WTC11 (cell line): Measurements from ENCODE around the gene NDRG2. TPM values are rescaled to one million over a fixed set of nuclear protein-coding genes. Genes with fewer than 3 reads are reported as not detected.

ENCODE experiments used
- ATAC-seq: fragments of 200-7000 bp; cut with Tn5 transposase; 2 replicates; pipeline ENCODE4 v1.10.0; 2021; ENCODE audit warnings: mild to moderate bottlenecking, moderate library complexity
- Bru-seq: library from RNA; stranded (reverse); fragments of 400-500 nt; gene quantifications from one replicate; lab custom pipeline; 2021; lab: Mats Ljungman, UMichigan
- CTCF ChIA-PET: fragments of 300-600 bp; sonication (Branson Sonifier 250); formaldehyde crosslinking; loops from one replicate; lab custom pipeline; 2021; ENCODE audit warnings: antibody characterized with exemption; lab: Charles Lee
- POLR2A ChIA-PET: fragments of 350-600 bp; sonication (Branson Sonifier 250); formaldehyde crosslinking; loops from one replicate; lab custom pipeline; 2021; ENCODE audit warnings: antibody characterized with exemption; lab: Charles Lee
- DNase-seq: peaks from one replicate; pipeline ENCODE4 v3.0.0; 2021; ENCODE audit warnings: low spot score
- H3K27ac Mint-ChIP-seq: 2 replicates; pipeline ENCODE4 v1.8.0; 2021; ENCODE audit warnings: mixed read lengths
- H3K27me3 Mint-ChIP-seq: 2 replicates; pipeline ENCODE4 v1.8.0; 2021; ENCODE audit warnings: low read depth, mild to moderate bottlenecking, moderate library complexity, mixed read lengths
- H3K36me3 Mint-ChIP-seq: 2 replicates; pipeline ENCODE4 v1.8.0; 2021; ENCODE audit warnings: mixed read lengths
- H3K4me1 Mint-ChIP-seq: 2 replicates; pipeline ENCODE4 v1.8.0; 2022; ENCODE audit warnings: mixed read lengths
- H3K4me3 Mint-ChIP-seq: 2 replicates; pipeline ENCODE4 v1.8.0; 2021; ENCODE audit warnings: mild to moderate bottlenecking, moderate library complexity, mixed read lengths
- H3K9me3 Mint-ChIP-seq: 2 replicates; pipeline ENCODE4 v1.8.0; 2021; ENCODE audit warnings: mixed read lengths
- FOXP4 ChIP-seq: sonication (generic); formaldehyde crosslinking; IDR thresholded peaks from 2 replicates; pipeline ENCODE4 v1.8.0; 2022; ENCODE audit warnings: mild to moderate bottlenecking, missing genetic modification reagents
- GTF2I ChIP-seq: fragments of 250-450 bp; sonication (Bioruptor Pico); conservative IDR thresholded peaks from 2 replicates; pipeline ENCODE4 v1.4.0; 2021; ENCODE audit warnings: mild to moderate bottlenecking
- JUN ChIP-seq: sonication (generic); formaldehyde crosslinking; IDR thresholded peaks from 2 replicates; pipeline ENCODE4 v1.8.0; 2023; ENCODE audit warnings: mild to moderate bottlenecking, missing genetic modification reagents
- RELA ChIP-seq: sonication (generic); formaldehyde crosslinking; IDR thresholded peaks from 2 replicates; pipeline ENCODE4 v1.8.1; 2022; ENCODE audit warnings: missing genetic modification reagents, mild to moderate bottlenecking, borderline replicate concordance
- SMAD3 ChIP-seq: sonication (generic); formaldehyde crosslinking; IDR thresholded peaks from 2 replicates; pipeline ENCODE4 v1.8.0; 2022; ENCODE audit warnings: missing genetic modification reagents, mild to moderate bottlenecking, borderline replicate concordance
- ZNF281 ChIP-seq: sonication (generic); formaldehyde crosslinking; IDR thresholded peaks from 2 replicates; pipeline ENCODE4 v1.8.0; 2023; ENCODE audit warnings: mild to moderate bottlenecking, missing genetic modification reagents
- long read RNA-seq, 3 experiments: library from RNA in 1 of 3; library from capped mRNA in 1 of 3; library from polyadenylated mRNA in 1 of 3; unstranded in 2 of 3; stranded (forward) in 1 of 3; transcript quantifications; one replicate each; pipeline ENCODE4 v2.0.0, GENCODE V29; 2021
- total RNA-seq: library from RNA; stranded (reverse); gene quantifications from 3 replicates; pipeline ENCODE4 v1.2.3, GENCODE V29; 2021
- TF ChIP-seq, protein P1 (sequence below): sonication (generic); formaldehyde crosslinking; IDR thresholded peaks from 2 replicates; pipeline ENCODE4 v1.8.0; 2022; ENCODE audit warnings: mild to moderate bottlenecking, missing genetic modification reagents
- TF ChIP-seq, protein P2 (sequence below): sonication (generic); formaldehyde crosslinking; IDR thresholded peaks from 2 replicates; pipeline ENCODE4 v1.8.1; 2022; ENCODE audit warnings: mild to moderate bottlenecking, moderate library complexity, missing genetic modification reagents
- TF ChIP-seq, protein P3 (sequence below): sonication (generic); formaldehyde crosslinking; IDR thresholded peaks from 2 replicates; pipeline ENCODE4 v1.8.1; 2023; ENCODE audit warnings: mild to moderate bottlenecking, missing genetic modification reagents, moderate library complexity

Gene NDRG2
- total RNA-seq (28.5 to 32.2 TPM (median 30.1 TPM) in 3 replicates), Bru-seq, nascent RNA (percentile 33 among the genes with signal in this experiment)
- long read RNA-seq, experiment 1, transcript NDRG2-202 (17 exons, 2,122 nt), result minor isoform, 8 of 93 reads
- long read RNA-seq, experiment 1, transcript NDRG2-209 (17 exons, 2,079 nt), result major isoform, 9 of 93 reads
- long read RNA-seq, experiment 1, transcript NDRG2-211 (16 exons, 2,054 nt), result minor isoform, 7 of 93 reads
- long read RNA-seq, experiment 1, partial matches to known transcripts, result 3 of 93 reads
- long read RNA-seq, experiment 1, other reads (novel, unspliced or antisense), result 52 of 93 reads
- long read RNA-seq, experiment 2, partial matches to known transcripts, result 4 of 35 reads
- long read RNA-seq, experiment 2, other reads (novel, unspliced or antisense), result 24 of 35 reads
- long read RNA-seq, experiment 3, transcript NDRG2-209 (17 exons, 2,079 nt), result major isoform, 12 of 53 reads
- long read RNA-seq, experiment 3, partial matches to known transcripts, result 5 of 53 reads
- long read RNA-seq, experiment 3, other reads (novel, unspliced or antisense), result 20 of 53 reads

- Mint-ChIP-seq H3K4me3 (peak within 1 kb of the TSS; percentile 93), H3K9me3 (no peaks in the 10 kb centered on the region), H3K36me3 (peaks cover 3% of the 10 kb centered on the region; the same call in 1 of the 2 replicates), H3K4me1 (peaks cover 39% of the 10 kb centered on the region), H3K27me3 (peaks cover 35% of the 10 kb centered on the region), H3K27ac (peak within 1 kb of the TSS; percentile 99)
- ChIA-PET CTCF (interaction anchor here (0.6 to 3.0 kb wide), 9 partner anchors 10 to 80 kb away, joined by 3 to 57 read pairs (median 4); no protein-coding TSS in a partner anchor), POLR2A (interaction anchor here (0.6 to 2.3 kb wide), 5 partner anchors 8 to 74 kb away, joined by 3 to 7 read pairs (median 4); partner anchors contain the start of gene ZNF219)
- TF ChIP-seq, protein P1, sequence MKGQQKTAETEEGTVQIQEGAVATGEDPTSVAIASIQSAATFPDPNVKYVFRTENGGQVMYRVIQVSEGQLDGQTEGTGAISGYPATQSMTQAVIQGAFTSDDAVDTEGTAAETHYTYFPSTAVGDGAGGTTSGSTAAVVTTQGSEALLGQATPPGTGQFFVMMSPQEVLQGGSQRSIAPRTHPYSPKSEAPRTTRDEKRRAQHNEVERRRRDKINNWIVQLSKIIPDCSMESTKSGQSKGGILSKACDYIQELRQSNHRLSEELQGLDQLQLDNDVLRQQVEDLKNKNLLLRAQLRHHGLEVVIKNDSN (CRISPR knock-in tag), result 0 out of 2 replicates have a peak, but pooled peaks have one; percentile 2
- TF ChIP-seq, protein P2, sequence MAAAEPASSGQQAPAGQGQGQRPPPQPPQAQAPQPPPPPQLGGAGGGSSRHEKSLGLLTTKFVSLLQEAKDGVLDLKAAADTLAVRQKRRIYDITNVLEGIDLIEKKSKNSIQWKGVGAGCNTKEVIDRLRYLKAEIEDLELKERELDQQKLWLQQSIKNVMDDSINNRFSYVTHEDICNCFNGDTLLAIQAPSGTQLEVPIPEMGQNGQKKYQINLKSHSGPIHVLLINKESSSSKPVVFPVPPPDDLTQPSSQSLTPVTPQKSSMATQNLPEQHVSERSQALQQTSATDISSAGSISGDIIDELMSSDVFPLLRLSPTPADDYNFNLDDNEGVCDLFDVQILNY (CRISPR knock-in tag), result no peak
- TF ChIP-seq ZNF281, result 0 out of 2 replicates have a peak, but pooled peaks have one; percentile 49
- DNase-seq (peak; percentile 92), ATAC-seq (peak; percentile 74)
Observed at GRCh38 chr14:21024585-21025370, at the start of gene NDRG2. Gene NDRG2 (minus strand): TSS chr14:21025061. CDS start chr14:21023315, 1,746 bp downstream.

- H3K27me3 Mint-ChIP-seq, result no peaks in the 10 kb centered on the region
- ATAC-seq, result no peak
- no peaks in the 10 kb centered on the region for H3K9me3 Mint-ChIP-seq
- H3K4me3 Mint-ChIP-seq, result no peak overlapping the region
- H3K36me3 Mint-ChIP-seq, result peaks cover 49% of the 10 kb centered on the region
- ChIA-PET CTCF (interaction anchor here (1.9 to 4.6 kb wide), 3 partner anchors 17 to 59 kb away, joined by 7 to 165 read pairs (median 10); no protein-coding TSS in a partner anchor), POLR2A (no interaction called here)
- TF ChIP-seq FOXP4 (CRISPR knock-in tag) (no peak), SMAD3 (CRISPR knock-in tag) (no peak), GTF2I (no peak), JUN (no peak), RELA (CRISPR knock-in tag) (no peak)
- TF ChIP-seq, protein P3, sequence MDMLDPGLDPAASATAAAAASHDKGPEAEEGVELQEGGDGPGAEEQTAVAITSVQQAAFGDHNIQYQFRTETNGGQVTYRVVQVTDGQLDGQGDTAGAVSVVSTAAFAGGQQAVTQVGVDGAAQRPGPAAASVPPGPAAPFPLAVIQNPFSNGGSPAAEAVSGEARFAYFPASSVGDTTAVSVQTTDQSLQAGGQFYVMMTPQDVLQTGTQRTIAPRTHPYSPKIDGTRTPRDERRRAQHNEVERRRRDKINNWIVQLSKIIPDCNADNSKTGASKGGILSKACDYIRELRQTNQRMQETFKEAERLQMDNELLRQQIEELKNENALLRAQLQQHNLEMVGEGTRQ (CRISPR knock-in tag), result no peak
- TF ChIP-seq, protein P1 (CRISPR knock-in tag), result no peak
- no peak overlapping the region for H3K27ac Mint-ChIP-seq
- no peak for DNase-seq
- peaks cover 17% of the 10 kb centered on the region for H3K4me1 Mint-ChIP-seq
Observed at GRCh38 chr14:21073921-21074320, 49.1 kb upstream of the NDRG2 start.
